NCI-H1417 (cell line): ENCODE results near the gene ULK4.
"Not testable (repeated sequence)": the region's sequence is repeated elsewhere in the genome, so short reads cannot be mapped to it uniquely, and the experiment has no call there.

Experiments
- DNase-seq, 3 experiments: peaks; one replicate each; lab custom pipeline; 2025; lab: John Stamatoyannopoulos, UW

Gene ULK4

DNA sequence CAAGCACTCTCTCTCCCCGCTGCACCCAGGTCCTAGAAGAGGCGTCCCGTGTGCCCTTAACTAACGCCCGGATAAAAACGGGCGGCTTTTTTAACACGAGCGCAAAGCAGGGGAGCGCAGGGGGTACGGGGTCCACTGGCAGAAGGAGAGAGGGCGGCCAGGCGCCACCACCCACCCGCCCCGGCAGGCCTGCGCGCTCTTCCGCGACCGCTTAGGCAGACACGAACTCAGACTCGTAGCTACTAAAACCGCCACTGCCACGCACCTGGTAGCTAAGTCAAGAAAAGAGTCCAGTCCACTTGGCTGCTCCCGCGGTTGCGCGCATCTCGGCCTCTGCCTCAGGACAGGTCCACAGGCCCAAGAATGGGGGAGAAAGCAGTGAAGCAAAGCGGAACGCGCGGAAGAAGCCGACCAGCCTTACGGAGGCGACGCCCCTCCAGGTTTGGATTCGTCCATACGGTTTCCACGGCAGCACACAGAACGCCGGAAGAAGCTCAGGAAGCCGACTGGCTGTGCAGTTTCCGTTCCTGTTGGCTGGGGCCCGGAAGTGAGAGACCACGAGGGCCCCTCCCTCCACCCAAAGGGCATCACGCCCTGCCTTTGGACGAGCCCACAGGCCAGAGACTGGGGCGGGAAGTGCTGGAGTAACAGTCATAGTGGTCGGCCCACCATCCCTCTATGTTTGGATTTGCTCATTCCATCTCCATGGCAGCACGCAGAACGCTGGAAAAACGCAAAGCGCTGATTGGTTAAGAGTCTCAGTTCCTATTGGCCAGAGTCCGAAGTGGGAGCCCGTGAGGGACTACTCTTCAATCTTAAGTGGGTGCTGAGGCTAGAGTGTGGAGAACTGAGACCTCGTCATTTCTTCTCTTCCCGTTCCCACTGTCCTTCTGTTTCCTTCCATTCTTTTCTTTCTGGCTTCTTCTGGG lies at the start of gene ULK4:
ULK4 (minus strand) TSS at position 353 of the 929 bp plus-strand sequence. CDS start 7,344 bp downstream, outside the sequence.
- DNase-seq, result peak; percentile 95 to 100 (median 98)

- DNase-seq, result peak in 1 of 3 experiments; percentile 5
Measured at GRCh38 chr3:42010530-42010929, 48.6 kb upstream of the ULK4 start.

DNA sequence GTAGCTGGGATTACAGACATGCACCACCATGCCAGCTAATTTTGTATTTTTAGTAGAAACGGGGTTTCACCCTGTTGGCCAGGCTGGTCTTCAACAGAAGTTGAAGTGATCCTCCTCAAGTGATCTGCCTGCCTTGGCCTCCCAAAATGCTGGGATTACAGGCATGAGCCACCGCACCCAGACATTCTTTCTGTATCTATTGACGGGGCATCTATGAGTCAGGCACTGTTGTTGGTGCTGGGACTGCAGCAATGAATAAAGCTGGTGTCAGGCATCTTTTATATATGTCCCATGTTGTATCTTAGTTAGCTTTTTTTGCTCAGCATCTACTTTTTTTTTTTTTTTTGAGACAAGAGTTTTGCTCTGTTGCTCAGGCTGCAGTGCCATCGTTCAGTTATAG lies 47.6 kb upstream of the ULK4 start:
- DNase-seq, result no peak

GRCh38 chr3:42007785-42008184 lies 45.9 kb upstream of the ULK4 start:
- DNase-seq, result no peak

DNA sequence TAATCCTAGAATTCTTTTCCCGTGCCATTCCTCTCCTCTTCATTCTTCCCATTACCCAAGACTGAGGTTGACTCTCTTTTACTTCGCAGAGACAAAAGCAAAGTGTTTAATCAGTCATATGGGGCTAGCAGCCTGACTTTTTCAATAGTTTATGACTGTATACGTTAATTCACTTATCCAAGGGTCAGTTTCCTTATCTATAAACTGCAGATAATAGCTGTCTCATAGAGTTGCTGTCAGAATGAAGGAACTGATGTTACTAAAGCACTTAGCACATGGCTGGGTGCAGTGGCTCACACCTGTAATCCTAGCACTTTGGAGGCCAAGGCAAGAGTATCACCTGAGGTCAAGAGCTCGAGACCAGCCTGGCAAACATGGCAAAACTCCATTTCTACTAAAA lies 43.5 kb upstream of the ULK4 start:
- DNase-seq, result no peak

GRCh38 chr3:42002790-42003189 lies 40.9 kb upstream of the ULK4 start:
- DNase-seq, result no peak

GRCh38 chr3:42001777-42002176 lies 39.9 kb upstream of the ULK4 start:
- no peak for DNase-seq

DNA sequence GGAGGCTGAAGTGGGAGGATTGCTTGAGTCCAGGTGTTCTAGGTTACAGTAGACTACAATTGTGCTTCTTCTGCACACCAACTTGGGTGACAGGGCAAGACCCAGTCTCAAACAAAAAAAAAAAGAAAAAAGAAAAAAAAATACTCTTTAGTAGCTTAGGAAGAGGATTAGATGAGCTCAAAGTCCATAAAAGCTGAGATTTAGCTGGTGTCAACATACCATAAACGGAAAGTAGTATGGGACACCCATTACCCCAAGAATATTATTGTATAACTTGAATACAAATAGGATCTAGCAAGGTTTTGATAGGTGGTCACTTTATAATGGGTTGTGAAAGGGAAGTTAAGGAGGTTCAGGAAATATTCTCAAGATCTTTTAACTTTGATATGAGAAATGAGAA lies 38.0 kb upstream of the ULK4 start:
- DNase-seq, result no peak

DNA sequence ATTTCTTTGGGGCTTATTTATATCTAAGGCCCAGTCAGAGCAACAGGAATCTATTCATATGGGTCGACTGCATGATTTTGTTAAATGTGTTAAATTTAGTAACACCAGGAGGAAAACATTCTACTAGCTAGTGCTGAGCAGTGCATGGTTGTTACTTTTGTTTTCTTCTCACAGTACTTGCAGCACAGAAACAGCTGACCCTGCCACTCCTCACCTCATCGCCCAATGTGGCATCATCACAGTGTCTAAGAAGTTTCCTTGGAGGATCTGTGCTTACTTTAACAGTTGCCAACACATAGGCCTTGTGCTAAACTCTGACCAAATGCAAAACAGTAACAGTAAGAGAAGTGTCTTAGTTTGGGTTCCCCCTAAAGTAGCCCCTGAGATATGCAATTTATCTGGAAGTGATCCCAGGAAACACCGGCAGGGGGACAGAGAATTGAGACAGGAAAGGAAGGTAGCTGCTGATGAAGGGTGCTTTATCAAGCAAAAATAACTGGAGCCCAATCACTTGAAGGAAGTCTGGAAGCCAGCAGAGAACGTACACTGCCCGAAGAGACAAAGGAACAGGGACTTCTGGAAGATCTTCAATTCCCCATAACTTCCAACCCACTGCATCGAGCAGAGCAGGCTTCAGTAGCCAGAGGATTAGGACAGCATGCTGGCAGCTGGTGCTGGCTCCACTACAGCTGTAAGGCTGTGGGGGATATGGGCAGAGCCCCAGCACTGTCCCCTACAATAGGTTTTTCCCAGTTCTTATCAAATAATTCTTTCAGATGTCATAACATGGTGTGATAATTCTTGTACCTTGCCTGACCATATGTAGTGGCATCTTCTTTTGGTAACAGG lies 36.0 kb upstream of the ULK4 start:
- no peak for DNase-seq

DNA sequence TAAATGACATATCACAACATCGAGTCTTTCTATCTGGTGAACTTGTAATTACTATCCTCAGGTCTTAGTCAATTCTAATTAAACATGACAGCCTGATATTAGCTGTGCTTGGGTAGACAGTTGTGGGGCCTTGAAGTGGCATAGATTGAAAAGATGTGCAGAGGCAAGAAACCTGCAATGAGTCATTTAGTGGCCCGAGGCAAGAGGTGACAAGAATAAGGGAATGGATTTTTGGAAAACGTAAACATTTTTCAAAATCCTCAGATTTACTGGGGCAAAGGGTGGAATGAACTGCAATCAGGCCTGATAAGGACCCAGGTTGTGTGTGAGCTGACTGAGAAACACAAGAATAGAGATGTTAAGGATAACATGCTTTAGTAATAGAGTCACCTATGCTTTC lies 29.5 kb upstream of the ULK4 start:
- no peak for DNase-seq

DNA sequence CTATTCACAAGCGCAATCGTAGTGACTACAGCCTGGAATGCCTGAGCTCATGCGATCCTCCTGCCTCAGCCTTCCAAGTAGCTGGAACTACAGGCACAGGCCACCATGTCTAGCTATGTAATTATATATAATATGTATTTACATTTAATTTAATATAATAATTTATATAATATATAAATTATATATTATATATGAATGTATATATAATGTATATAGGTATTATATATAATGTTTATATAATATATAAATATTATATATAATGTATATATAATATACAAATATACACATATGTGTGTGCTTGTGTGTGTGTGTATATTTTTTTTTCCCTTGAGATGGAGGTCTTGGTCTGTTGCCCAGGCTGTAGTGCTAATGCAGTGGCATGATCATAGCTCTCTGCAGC lies 27.6 kb upstream of the ULK4 start:
- no peak for DNase-seq

DNA sequence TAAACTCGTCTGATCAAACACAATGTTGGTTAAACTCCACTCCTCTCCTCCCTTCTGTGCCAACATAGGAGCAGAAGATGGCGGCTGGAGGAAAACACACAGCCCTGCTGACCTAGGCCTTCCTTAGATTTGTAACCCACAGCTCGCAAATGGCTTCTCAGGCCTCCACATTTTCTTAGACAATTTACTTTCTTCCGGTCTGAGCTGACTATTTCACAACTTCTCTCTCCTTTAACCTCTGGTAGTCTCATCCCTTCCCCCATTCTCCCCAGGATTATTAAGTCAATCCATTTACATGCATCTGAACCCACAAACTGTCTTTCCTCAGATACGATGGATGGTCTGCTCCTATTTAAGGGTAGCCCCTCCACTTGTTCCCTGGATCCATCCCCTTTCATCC lies 25.7 kb upstream of the ULK4 start:
- DNase-seq, result no peak

DNA sequence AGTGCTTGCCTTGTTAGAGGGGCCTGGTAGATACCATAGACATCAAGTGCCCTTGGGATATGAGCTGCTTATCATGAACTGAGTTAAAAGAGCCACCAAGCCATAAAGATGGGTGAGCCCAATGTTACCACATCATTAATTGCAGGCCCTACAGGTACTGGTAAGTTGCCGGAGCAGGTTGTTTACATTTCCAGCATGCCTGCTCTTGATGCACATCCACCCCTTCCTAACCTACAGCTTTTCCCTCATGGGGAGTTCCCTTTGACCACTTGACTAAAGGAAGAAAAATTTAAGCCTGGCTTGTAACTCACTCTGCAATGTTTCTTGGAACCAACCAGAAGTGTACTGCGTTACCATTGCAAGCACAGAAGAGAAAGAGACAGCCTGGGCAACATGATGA lies 24.7 kb upstream of the ULK4 start:
- no peak for DNase-seq

DNA sequence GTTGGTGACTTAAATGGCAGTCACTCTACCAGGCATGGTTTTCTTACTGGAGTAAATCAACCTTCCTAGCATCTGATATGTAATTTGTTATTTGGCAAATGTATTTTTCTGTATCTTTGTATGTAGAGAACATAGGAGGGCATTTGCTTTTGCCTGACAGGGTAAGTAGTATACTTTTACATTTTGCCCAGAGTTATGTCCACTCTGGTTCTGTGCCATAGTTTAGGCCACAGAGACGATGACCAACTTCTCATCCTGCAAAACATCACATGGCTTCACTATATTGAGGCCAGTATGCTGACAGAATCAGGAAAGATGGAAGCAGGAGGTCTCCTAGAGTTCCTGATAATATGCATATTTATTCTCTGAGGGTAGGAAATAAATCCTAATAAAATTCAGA lies 23.1 kb upstream of the ULK4 start:
- no peak for DNase-seq

DNA sequence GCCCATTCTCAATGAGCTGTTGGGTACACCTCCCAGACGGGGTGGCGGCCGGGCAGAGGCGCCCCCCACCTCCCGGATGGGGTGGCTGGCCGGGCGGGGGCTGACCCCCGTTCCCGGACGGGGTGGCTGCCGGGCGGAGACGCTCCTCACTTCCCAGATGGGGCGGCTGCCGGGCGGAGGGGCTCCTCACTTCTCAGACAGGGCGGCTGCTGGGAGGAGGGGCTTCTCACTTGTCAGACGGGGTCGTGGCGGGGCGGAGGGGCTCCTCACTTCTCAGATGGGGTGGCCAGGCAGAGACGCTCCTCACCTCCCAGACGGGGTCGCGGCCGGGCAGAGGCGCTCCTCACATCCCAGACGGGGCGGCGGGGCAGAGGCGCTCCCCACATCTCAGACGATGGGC lies 21.2 kb upstream of the ULK4 start:
- not testable (repeated sequence) for DNase-seq

- DNase-seq, result not testable (repeated sequence)
Measured at GRCh38 chr3:41977401-41977800, 15.5 kb upstream of the ULK4 start.

DNA sequence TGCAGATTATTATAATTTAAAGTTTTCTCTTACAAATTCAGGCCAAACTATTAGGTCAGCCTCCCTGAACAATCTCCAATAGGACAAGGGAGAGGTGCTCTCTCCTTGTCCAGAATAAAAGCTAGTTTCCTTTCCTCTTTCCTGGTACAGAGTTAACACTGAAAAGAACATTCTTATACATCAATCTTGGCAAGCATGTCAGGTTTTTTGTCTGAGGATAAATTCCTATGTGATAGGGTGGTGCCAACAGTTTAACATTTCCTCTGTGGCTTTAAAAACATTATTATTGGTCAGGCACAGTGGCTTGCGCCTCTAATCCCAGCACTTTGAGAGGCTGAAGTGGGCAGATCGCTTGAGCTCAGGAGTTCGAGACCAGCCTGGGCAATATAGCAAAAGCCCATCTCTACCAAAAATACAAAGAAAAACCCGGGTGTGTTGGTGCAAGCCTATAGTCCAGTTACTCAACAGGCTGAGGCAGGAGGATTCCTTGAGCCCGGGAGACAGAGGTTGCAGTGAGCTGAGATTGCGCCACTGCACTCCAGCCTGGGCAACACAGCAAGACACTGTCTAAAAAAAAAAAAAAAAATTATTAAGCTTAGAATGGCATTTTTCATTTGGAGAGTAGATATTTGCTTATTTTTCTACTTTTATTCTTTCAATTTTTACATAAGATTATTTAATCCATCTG lies 13.7 kb upstream of the ULK4 start:
- no peak for DNase-seq

DNA sequence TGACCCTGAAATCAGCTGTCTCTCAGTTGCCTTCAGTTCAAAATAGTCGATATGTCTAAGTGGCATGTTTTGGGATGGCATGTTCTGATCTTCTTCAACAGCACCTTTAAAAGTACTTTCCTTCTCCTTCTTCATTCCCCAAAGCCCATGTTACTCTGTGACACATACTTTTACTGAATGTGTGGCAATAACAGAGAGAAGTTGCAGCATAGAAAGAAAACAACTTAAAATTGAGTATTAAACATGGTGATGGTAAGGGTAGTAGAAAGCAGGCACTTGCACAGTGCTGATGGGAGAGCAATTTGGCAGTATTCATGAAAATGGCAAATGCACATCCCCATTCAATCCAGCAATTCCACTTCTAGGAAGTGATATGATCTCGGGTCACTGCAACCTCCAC lies 12.3 kb upstream of the ULK4 start:
- DNase-seq, result no peak

- DNase-seq, result no peak
Measured at GRCh38 chr3:41972802-41973201, 10.9 kb upstream of the ULK4 start.

GRCh38 chr3:41966206-41966605 lies 4.3 kb upstream of the ULK4 start:
- DNase-seq, result no peak

DNA sequence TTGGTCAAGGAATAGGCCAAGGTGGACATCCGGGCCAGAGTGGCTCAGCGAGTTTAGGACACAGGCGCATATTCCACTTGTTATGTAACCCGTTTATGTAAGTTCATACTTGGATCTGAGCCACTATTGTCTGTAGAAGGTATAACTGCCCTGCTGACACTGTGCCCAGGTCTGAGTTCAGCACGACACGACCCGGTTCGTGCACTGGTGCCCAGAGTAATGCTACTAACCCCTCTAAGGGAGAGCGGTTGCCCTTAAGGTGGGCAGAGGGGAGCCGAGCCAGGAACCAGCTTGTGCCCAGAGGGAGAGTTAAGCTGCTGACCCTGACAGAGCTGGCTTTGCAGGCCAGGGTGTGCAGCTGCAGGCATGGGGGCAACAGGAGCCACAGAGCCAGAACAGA lies 1.9 kb upstream of the ULK4 start:
- no peak for DNase-seq
